HepG2 (cell line): ENCODE results near the gene LST1. TPM values are rescaled to one million over a fixed set of nuclear protein-coding genes. Genes with fewer than 3 reads are reported as not detected.
A peak's percentile ranks its signal among the peaks of the same experiment; 100 is the strongest.

ENCODE experiments used
- AGO1 ChIP-seq: fragments of 200-400 bp; formaldehyde crosslinking; IDR thresholded peaks from 2 replicates; pipeline ENCODE4 v1.6.1; 2017; ENCODE audit warnings: mild to moderate bottlenecking, low read depth, low read length, moderate library complexity; ENCODE audit not compliant: poor library complexity, severe bottlenecking
- FOXC1 ChIP-seq: sonication (generic); formaldehyde crosslinking; IDR thresholded peaks from 2 replicates; pipeline ENCODE4 v1.8.0; 2022; ENCODE audit warnings: mild to moderate bottlenecking, missing genetic modification reagents, borderline replicate concordance
- FOXP1 ChIP-seq, 2 experiments: fragments of 450-650 bp in 1 of 2; IDR thresholded peaks; 2 replicates each; pipeline ENCODE4 v1.6.1; 2017 to 2018; ENCODE audit warnings: antibody characterized with exemption in 1 of 2
- KLF12 ChIP-seq: sonication (generic); formaldehyde crosslinking; IDR thresholded peaks from 2 replicates; pipeline ENCODE4 v1.4.0; 2020; ENCODE audit warnings: missing genetic modification reagents, borderline replicate concordance
- KLF16 ChIP-seq, 2 experiments: sonication (generic) in 1 of 2; formaldehyde crosslinking in 1 of 2; IDR thresholded peaks; 2 replicates each; pipeline versions ENCODE4 v1.6.1 to v1.8.0; 2016 to 2023; ENCODE audit warnings: missing genetic modification reagents in 2 of 2, missing compliant biosample characterization in 1 of 2
- RBAK ChIP-seq: sonication (generic); formaldehyde crosslinking; IDR thresholded peaks from 2 replicates; pipeline ENCODE4 v1.5.1; 2020; ENCODE audit warnings: mild to moderate bottlenecking, missing genetic modification reagents
- REXO4 ChIP-seq: sonication (generic); formaldehyde crosslinking; IDR thresholded peaks from 2 replicates; pipeline ENCODE4 v1.8.0; 2022; ENCODE audit warnings: missing genetic modification reagents, mild to moderate bottlenecking, borderline replicate concordance
- RFX3 ChIP-seq: IDR thresholded peaks from 2 replicates; pipeline ENCODE4 v1.6.1; 2016; ENCODE audit warnings: missing biosample characterization, missing genetic modification reagents
- RNF2 ChIP-seq: fragments of 450-650 bp; conservative IDR thresholded peaks from 2 replicates; pipeline ENCODE4 v1.6.1; 2016; ENCODE audit warnings: low read depth
- SMC3 ChIP-seq: IDR thresholded peaks from 2 replicates; pipeline ENCODE4 v1.6.1; 2011; ENCODE audit warnings: low read length, improper control_type of control experiment
- SYNCRIP ChIP-seq: fragments of 200-400 bp; formaldehyde crosslinking; IDR thresholded peaks from 2 replicates; pipeline ENCODE4 v1.6.1; 2018; ENCODE audit warnings: mild to moderate bottlenecking, low read depth, low read length; ENCODE audit not compliant: insufficient read depth
- ZBTB42 ChIP-seq: sonication (generic); formaldehyde crosslinking; IDR thresholded peaks from 2 replicates; pipeline ENCODE4 v1.5.0; 2020; ENCODE audit warnings: mild to moderate bottlenecking, missing genetic modification reagents
- ZNF230 ChIP-seq: sonication (generic); formaldehyde crosslinking; IDR thresholded peaks from 2 replicates; pipeline ENCODE4 v1.4.0; 2020; ENCODE audit warnings: mild to moderate bottlenecking, missing genetic modification reagents
- ZNF430 ChIP-seq: sonication (generic); formaldehyde crosslinking; IDR thresholded peaks from 2 replicates; pipeline ENCODE4 v1.9.0; 2021; ENCODE audit warnings: mild to moderate bottlenecking, missing genetic modification reagents
- ZNF569 ChIP-seq: sonication (generic); formaldehyde crosslinking; IDR thresholded peaks from 2 replicates; pipeline ENCODE4 v1.5.0; 2020; ENCODE audit warnings: mild to moderate bottlenecking, missing genetic modification reagents, moderate library complexity, borderline replicate concordance
- ZNF746 ChIP-seq: sonication (generic); formaldehyde crosslinking; IDR thresholded peaks from 2 replicates; pipeline ENCODE4 v1.8.0; 2022; ENCODE audit warnings: mild to moderate bottlenecking, missing genetic modification reagents
- polyA plus RNA-seq, 8 experiments: library from polyadenylated mRNA; depleted of rRNA in 3 of 8; stranded (reverse) in 7 of 8; unstranded in 1 of 8; fragments of >200 nt; fragmentation: Illumina TruSeq in 4 of 8; extraction: Trizol in 4 of 8; gene quantifications; 2 replicates each; pipeline versions ENCODE4 v1.2.1 to v1.2.3, GENCODE V29; 2011 to 2016; ENCODE audit warnings: low read depth in 4 of 8, missing spikeins in 1 of 8, mixed read lengths in 1 of 8; ENCODE audit not compliant: insufficient read depth in 1 of 8
- total RNA-seq, 5 experiments: library from RNA; depleted of rRNA; stranded (reverse); fragments of >200 nt; fragmentation: Illumina TruSeq; extraction: Trizol; gene quantifications; 2 replicates each; pipeline ENCODE4 v1.2.3, GENCODE V29; 2016; ENCODE audit warnings: low read depth in 1 of 5
- TF ChIP-seq, protein P1 (sequence below): sonication (generic); formaldehyde crosslinking; IDR thresholded peaks from 2 replicates; pipeline ENCODE4 v1.4.0; 2020; ENCODE audit warnings: mild to moderate bottlenecking, missing genetic modification reagents
- TF ChIP-seq, protein P2 (sequence below): sonication (generic); formaldehyde crosslinking; IDR thresholded peaks from 2 replicates; pipeline ENCODE4 v1.4.0; 2020; ENCODE audit warnings: missing genetic modification reagents, mild to moderate bottlenecking, borderline replicate concordance
- TF ChIP-seq, protein P3 (sequence below): IDR thresholded peaks from 2 replicates; pipeline ENCODE4 v1.6.1; 2016; ENCODE audit warnings: low read depth, control low read depth
- TF ChIP-seq, protein P4 (sequence below): sonication (generic); formaldehyde crosslinking; IDR thresholded peaks from 2 replicates; pipeline ENCODE4 v1.9.0; 2021; ENCODE audit warnings: missing genetic modification reagents, borderline replicate concordance

LST1 gene
- total and polyA plus RNA-seq, 2 of the 13 experiments (the other 11 are each of a cell fraction or from before 2014, with no cell fraction given) = not detected

DNA sequence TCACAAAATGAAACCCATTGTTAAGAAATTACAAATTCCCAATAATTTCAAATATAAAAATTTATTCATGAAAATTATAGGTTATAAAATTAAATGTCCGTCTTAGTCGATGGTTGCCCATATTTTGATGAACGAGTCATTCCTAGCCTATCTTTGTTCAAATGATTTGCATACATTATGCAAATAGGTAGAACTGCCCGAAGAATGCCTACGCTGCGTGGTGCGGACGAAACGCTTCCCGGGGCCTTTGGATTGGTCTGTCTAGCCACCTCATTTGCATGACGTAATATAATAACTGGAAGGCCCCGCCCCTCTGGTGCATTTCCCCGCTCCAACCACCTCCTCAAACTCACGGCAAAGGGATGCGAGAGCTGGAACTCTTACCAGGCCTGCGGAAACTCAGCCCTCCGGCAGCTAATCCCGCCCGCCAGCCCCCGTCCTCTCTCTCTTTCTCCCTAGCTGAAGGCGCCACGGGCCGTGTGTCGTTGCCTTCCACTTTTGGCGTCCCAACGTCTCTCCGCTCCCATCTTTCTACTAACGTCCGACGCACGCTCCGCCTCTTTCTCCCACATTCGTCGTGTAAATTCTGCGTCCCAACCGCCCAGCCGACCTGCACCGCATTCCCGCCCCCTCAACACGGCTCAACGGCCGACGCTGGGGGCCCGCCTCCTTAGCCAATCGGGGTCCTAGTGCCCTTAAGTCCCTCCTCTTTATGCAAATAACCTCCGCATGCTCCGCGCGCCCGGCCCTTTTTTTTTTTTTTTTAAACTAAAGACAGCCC is 33.9 kb downstream of the LST1 start (continued):
- TF ChIP-seq KLF16 (CRISPR knock-in tag; IDR thresholded peaks at IDR 0.05) (peak in 1 of 2 experiments; percentile 42; a peak in 2 of 4 replicates), AGO1 (peak; percentile 66), ZBTB42 (peak; percentile 81; the same call in 1 of the 2 replicates), SYNCRIP (no peak), RFX3 (CRISPR knock-in tag) (no peak), ZNF746 (CRISPR knock-in tag) (no peak), FOXP1 (IDR thresholded peaks at IDR 0.05) (no peak), FOXP1 (CRISPR knock-in tag; IDR thresholded peaks at IDR 0.05) (peak; percentile 45; the same call in 1 of the 2 replicates), ZNF230 (CRISPR knock-in tag) (peak; percentile 51), REXO4 (no peak), ZNF569 (CRISPR knock-in tag) (no peak), FOXC1 (CRISPR knock-in tag) (peak; percentile 39; the same call in 1 of the 2 replicates), RNF2 (peak; percentile 97), ZNF430 (no peak; the same call in 1 of the 2 replicates), SMC3 (no peak), RBAK (CRISPR knock-in tag) (peak; percentile 65; the same call in 1 of the 2 replicates), KLF12 (CRISPR knock-in tag) (0 out of 2 replicates have a peak, but pooled peaks have one; percentile 35)
- TF ChIP-seq, protein P1, sequence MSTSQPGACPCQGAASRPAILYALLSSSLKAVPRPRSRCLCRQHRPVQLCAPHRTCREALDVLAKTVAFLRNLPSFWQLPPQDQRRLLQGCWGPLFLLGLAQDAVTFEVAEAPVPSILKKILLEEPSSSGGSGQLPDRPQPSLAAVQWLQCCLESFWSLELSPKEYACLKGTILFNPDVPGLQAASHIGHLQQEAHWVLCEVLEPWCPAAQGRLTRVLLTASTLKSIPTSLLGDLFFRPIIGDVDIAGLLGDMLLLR (CRISPR knock-in tag) = no peak
- TF ChIP-seq, protein P2, sequence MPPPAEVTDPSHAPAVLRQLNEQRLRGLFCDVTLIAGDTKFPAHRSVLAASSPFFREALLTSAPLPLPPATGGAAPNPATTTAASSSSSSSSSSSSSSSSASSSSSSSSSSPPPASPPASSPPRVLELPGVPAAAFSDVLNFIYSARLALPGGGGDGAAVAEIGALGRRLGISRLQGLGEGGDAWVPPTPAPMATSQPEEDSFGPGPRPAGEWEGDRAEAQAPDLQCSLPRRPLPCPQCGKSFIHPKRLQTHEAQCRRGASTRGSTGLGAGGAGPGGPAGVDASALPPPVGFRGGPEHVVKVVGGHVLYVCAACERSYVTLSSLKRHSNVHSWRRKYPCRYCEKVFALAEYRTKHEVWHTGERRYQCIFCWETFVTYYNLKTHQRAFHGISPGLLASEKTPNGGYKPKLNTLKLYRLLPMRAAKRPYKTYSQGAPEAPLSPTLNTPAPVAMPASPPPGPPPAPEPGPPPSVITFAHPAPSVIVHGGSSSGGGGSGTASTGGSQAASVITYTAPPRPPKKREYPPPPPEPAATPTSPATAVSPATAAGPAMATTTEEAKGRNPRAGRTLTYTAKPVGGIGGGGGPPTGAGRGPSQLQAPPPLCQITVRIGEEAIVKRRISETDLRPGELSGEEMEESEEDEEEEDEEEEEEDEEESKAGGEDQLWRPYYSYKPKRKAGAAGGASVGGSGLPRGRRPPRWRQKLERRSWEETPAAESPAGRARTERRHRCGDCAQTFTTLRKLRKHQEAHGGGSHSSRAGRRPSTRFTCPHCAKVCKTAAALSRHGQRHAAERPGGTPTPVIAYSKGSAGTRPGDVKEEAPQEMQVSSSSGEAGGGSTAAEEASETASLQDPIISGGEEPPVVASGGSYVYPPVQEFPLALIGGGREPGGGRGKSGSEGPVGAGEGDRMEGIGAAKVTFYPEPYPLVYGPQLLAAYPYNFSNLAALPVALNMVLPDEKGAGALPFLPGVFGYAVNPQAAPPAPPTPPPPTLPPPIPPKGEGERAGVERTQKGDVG (CRISPR knock-in tag) = no peak
- TF ChIP-seq, protein P3, sequence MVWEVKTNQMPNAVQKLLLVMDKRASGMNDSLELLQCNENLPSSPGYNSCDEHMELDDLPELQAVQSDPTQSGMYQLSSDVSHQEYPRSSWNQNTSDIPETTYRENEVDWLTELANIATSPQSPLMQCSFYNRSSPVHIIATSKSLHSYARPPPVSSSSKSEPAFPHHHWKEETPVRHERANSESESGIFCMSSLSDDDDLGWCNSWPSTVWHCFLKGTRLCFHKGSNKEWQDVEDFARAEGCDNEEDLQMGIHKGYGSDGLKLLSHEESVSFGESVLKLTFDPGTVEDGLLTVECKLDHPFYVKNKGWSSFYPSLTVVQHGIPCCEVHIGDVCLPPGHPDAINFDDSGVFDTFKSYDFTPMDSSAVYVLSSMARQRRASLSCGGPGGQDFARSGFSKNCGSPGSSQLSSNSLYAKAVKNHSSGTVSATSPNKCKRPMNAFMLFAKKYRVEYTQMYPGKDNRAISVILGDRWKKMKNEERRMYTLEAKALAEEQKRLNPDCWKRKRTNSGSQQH (CRISPR knock-in tag) = no peak
- TF ChIP-seq, protein P4, sequence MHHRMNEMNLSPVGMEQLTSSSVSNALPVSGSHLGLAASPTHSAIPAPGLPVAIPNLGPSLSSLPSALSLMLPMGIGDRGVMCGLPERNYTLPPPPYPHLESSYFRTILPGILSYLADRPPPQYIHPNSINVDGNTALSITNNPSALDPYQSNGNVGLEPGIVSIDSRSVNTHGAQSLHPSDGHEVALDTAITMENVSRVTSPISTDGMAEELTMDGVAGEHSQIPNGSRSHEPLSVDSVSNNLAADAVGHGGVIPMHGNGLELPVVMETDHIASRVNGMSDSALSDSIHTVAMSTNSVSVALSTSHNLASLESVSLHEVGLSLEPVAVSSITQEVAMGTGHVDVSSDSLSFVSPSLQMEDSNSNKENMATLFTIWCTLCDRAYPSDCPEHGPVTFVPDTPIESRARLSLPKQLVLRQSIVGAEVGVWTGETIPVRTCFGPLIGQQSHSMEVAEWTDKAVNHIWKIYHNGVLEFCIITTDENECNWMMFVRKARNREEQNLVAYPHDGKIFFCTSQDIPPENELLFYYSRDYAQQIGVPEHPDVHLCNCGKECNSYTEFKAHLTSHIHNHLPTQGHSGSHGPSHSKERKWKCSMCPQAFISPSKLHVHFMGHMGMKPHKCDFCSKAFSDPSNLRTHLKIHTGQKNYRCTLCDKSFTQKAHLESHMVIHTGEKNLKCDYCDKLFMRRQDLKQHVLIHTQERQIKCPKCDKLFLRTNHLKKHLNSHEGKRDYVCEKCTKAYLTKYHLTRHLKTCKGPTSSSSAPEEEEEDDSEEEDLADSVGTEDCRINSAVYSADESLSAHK (CRISPR knock-in tag) = peak; percentile 79; the same call in 1 of the 2 replicates
